ENCODE measurements around the gene ABHD18.
"Not testable (repeated sequence)": the region's sequence is repeated elsewhere in the genome, so short reads cannot be mapped to it uniquely, and the experiment has no call there.

ABHD18 gene

GRCh38 chr4:127965062-127965802 is at the start of gene ABHD18, which contains the start of gene MFSD8:
Gene ABHD18, plus strand, starts transcription at chr4:127965406. Its CDS starts 17,550 bp downstream, at chr4:127982956.
Gene MFSD8, minus strand, starts transcription at chr4:127965173. Its CDS starts 40 bp downstream, at chr4:127965133.
- peak; percentile 100 for DNase-seq (ENCODE audit: low read depth)
- TF ChIP-seq CTCF (IDR thresholded peaks at IDR 0.05; ENCODE audit: insufficient read depth, low read depth, low read length, missing control alignments), result peak; percentile 45
- H3K4me3 ChIP-seq (ENCODE audit: low read length), result peak within 1 kb of the TSS; percentile 90

- no peak for DNase-seq (ENCODE audit: low read depth)
- TF ChIP-seq CTCF (IDR thresholded peaks at IDR 0.05; ENCODE audit: insufficient read depth, low read depth, low read length, missing control alignments), result no peak
- H3K4me3 ChIP-seq (ENCODE audit: low read length), result no peak overlapping the region
Observed at GRCh38 chr4:127916512-127916911, 48.7 kb upstream of the ABHD18 start.

- no peak for DNase-seq (ENCODE audit: low read depth)
- TF ChIP-seq CTCF (IDR thresholded peaks at IDR 0.05; ENCODE audit: insufficient read depth, low read depth, low read length, missing control alignments), result no peak
- no peak overlapping the region for H3K4me3 ChIP-seq (ENCODE audit: low read length)
Observed at GRCh38 chr4:127917151-127917550, 48.1 kb upstream of the ABHD18 start.

GRCh38 chr4:127920521-127920920 is 44.7 kb upstream of the ABHD18 start:
- DNase-seq (ENCODE audit: low read depth), result no peak
- no peak overlapping the region for H3K4me3 ChIP-seq (ENCODE audit: low read length)
- no peak for TF ChIP-seq CTCF (IDR thresholded peaks at IDR 0.05; ENCODE audit: insufficient read depth, low read depth, low read length, missing control alignments)

GRCh38 chr4:127922226-127922625 is 43.0 kb upstream of the ABHD18 start:
- no peak for TF ChIP-seq CTCF (IDR thresholded peaks at IDR 0.05; ENCODE audit: insufficient read depth, low read depth, low read length, missing control alignments)
- DNase-seq (ENCODE audit: low read depth), result no peak
- no peak overlapping the region for H3K4me3 ChIP-seq (ENCODE audit: low read length)

- not testable (repeated sequence) for H3K4me3 ChIP-seq (ENCODE audit: low read length); DNase-seq (ENCODE audit: low read depth)
Observed at GRCh38 chr4:127925720-127926119, 39.5 kb upstream of the ABHD18 start.

- no peak for TF ChIP-seq CTCF (IDR thresholded peaks at IDR 0.05; ENCODE audit: insufficient read depth, low read depth, low read length, missing control alignments)
- no peak for DNase-seq (ENCODE audit: low read depth)
Observed at GRCh38 chr4:127930175-127930574, 35.0 kb upstream of the ABHD18 start.

GRCh38 chr4:127931836-127932235 is 33.4 kb upstream of the ABHD18 start:
- H3K4me3 ChIP-seq (ENCODE audit: low read length); DNase-seq (ENCODE audit: low read depth): not testable (repeated sequence)

More at GRCh38 chr4:127930175-127930574, 35.0 kb upstream of the ABHD18 start:
- H3K4me3 ChIP-seq (ENCODE audit: low read length), result no peak overlapping the region
